ENCODE data around the gene ATE1.

The ATE1 gene

GRCh38 chr10:121914661-121915060 lies 13.2 kb downstream of the ATE1 start:
- no peak for TF ChIP-seq CTCF (IDR thresholded peaks at IDR 0.05; ENCODE audit: control insufficient read depth, insufficient read depth, low read depth, low read length, missing control alignments)
- no peak for DNase-seq (ENCODE audit: low read depth)

GRCh38 chr10:121911421-121911697 lies 16.5 kb downstream of the ATE1 start:
- no peak for DNase-seq (ENCODE audit: low read depth)
- H3K4me3 ChIP-seq (ENCODE audit: control insufficient read depth, low read depth, low read length), result no peak overlapping the region
- no peak for TF ChIP-seq CTCF (IDR thresholded peaks at IDR 0.05; ENCODE audit: control insufficient read depth, insufficient read depth, low read depth, low read length, missing control alignments)

More at GRCh38 chr10:121914661-121915060, 13.2 kb downstream of the ATE1 start:
- H3K4me3 ChIP-seq (ENCODE audit: control insufficient read depth, low read depth, low read length), result no peak overlapping the region

- no peak overlapping the region for H3K4me3 ChIP-seq (ENCODE audit: control insufficient read depth, low read depth, low read length)
- no peak for DNase-seq (ENCODE audit: low read depth)
- TF ChIP-seq CTCF (IDR thresholded peaks at IDR 0.05; ENCODE audit: control insufficient read depth, insufficient read depth, low read depth, low read length, missing control alignments), result no peak
Measured at GRCh38 chr10:121910673-121911420, 17.0 kb downstream of the ATE1 start.

- no peak overlapping the region for H3K4me3 ChIP-seq (ENCODE audit: control insufficient read depth, low read depth, low read length)
- DNase-seq (ENCODE audit: low read depth), result no peak
- TF ChIP-seq CTCF (IDR thresholded peaks at IDR 0.05; ENCODE audit: control insufficient read depth, insufficient read depth, low read depth, low read length, missing control alignments), result no peak
Measured at GRCh38 chr10:121904888-121905287, 22.9 kb downstream of the ATE1 start.

- no peak for DNase-seq (ENCODE audit: low read depth)
- no peak overlapping the region for H3K4me3 ChIP-seq (ENCODE audit: control insufficient read depth, low read depth, low read length)
- TF ChIP-seq CTCF (IDR thresholded peaks at IDR 0.05; ENCODE audit: control insufficient read depth, insufficient read depth, low read depth, low read length, missing control alignments), result peak; percentile 64
Measured at GRCh38 chr10:121900443-121901174, 27.2 kb downstream of the ATE1 start.

- TF ChIP-seq CTCF (IDR thresholded peaks at IDR 0.05; ENCODE audit: control insufficient read depth, insufficient read depth, low read depth, low read length, missing control alignments), result no peak
Measured at GRCh38 chr10:121899727-121900126, 28.1 kb downstream of the ATE1 start.

More at GRCh38 chr10:121899727-121900126, 28.1 kb downstream of the ATE1 start:
- H3K4me3 ChIP-seq (ENCODE audit: control insufficient read depth, low read depth, low read length), result no peak overlapping the region
- DNase-seq (ENCODE audit: low read depth), result no peak

Data from AG09309 (cell line).